Measurements from ENCODE around the gene ERICH6.

Gene ERICH6

GRCh38 chr3:150748684-150749047, 44.9 kb upstream of the ERICH6 start:
- Histone ChIP-seq H3K27me3 (ENCODE audit: low read length) (no peaks in the 10 kb centered on the region), H3K79me2 (ENCODE audit: insufficient read depth, low read length) (peaks cover 97% of the 10 kb centered on the region), H3K9me2 (replicated peaks; ENCODE audit: insufficient read depth, low read length) (no peaks in the 10 kb centered on the region), H4K20me1 (ENCODE audit: low read depth, low read length) (peaks cover 4% of the 10 kb centered on the region; the same call in 1 of the 2 replicates), H3K27ac (ENCODE audit: low read depth, low read length) (no peak overlapping the region), H2AFZ (ENCODE audit: low read depth, low read length, severe bottlenecking) (no peak overlapping the region), H3K36me3 (ENCODE audit: low read length) (no peaks in the 10 kb centered on the region), H3K9me3 (ENCODE audit: insufficient read depth, low read length) (no peaks in the 10 kb centered on the region), H3F3A (ENCODE audit: insufficient read depth) (no peaks in the 10 kb centered on the region), H3K9ac (ENCODE audit: low read length) (no peak overlapping the region), H3K4me2 (ENCODE audit: low read depth, low read length, poor library complexity, severe bottlenecking) (no peak overlapping the region), H3K4me3 (ENCODE audit: insufficient read depth, low read length, poor library complexity, severe bottlenecking) (no peak overlapping the region)
- TF ChIP-seq EZH2phosphoT487 (conservative IDR thresholded peaks at IDR 0.05; ENCODE audit: low read length), result no peak
- no peak for TF ChIP-seq CTCF (IDR thresholded peaks at IDR 0.05; ENCODE audit: insufficient read depth, low read length, poor library complexity, severe bottlenecking)

GRCh38 chr3:150747886-150748683, 44.4 kb upstream of the ERICH6 start:
- H4K20me1 ChIP-seq (ENCODE audit: low read depth, low read length), result peaks cover 4% of the 10 kb centered on the region; the same call in 1 of the 2 replicates
- no peaks in the 10 kb centered on the region for H3K9me2 ChIP-seq (replicated peaks; ENCODE audit: insufficient read depth, low read length)
- H3K4me3 ChIP-seq (ENCODE audit: insufficient read depth, low read length, poor library complexity, severe bottlenecking), result no peak overlapping the region
- H3K79me2 ChIP-seq (ENCODE audit: insufficient read depth, low read length), result peaks cover 96% of the 10 kb centered on the region
- no peaks in the 10 kb centered on the region for H3K27me3 ChIP-seq (ENCODE audit: low read length)
- H3K27ac ChIP-seq (ENCODE audit: low read depth, low read length), result no peak overlapping the region
- no peaks in the 10 kb centered on the region for H3K9me3 ChIP-seq (ENCODE audit: insufficient read depth, low read length)
- no peak overlapping the region for H2AFZ ChIP-seq (ENCODE audit: low read depth, low read length, severe bottlenecking)
- H3K4me2 ChIP-seq (ENCODE audit: low read depth, low read length, poor library complexity, severe bottlenecking), result no peak overlapping the region
- H3F3A ChIP-seq (ENCODE audit: insufficient read depth), result no peaks in the 10 kb centered on the region
- no peak overlapping the region for H3K9ac ChIP-seq (ENCODE audit: low read length)
- H3K36me3 ChIP-seq (ENCODE audit: low read length), result no peaks in the 10 kb centered on the region
- no peak for TF ChIP-seq EZH2phosphoT487 (conservative IDR thresholded peaks at IDR 0.05; ENCODE audit: low read length)
- no peak for TF ChIP-seq CTCF (IDR thresholded peaks at IDR 0.05; ENCODE audit: insufficient read depth, low read length, poor library complexity, severe bottlenecking)

- H3K36me3 ChIP-seq (ENCODE audit: low read length), result no peaks in the 10 kb centered on the region
- no peak overlapping the region for H3K4me2 ChIP-seq (ENCODE audit: low read depth, low read length, poor library complexity, severe bottlenecking)
- no peak overlapping the region for H3K4me3 ChIP-seq (ENCODE audit: insufficient read depth, low read length, poor library complexity, severe bottlenecking)
- TF ChIP-seq CTCF (IDR thresholded peaks at IDR 0.05; ENCODE audit: insufficient read depth, low read length, poor library complexity, severe bottlenecking) (no peak), EZH2phosphoT487 (conservative IDR thresholded peaks at IDR 0.05; ENCODE audit: low read length) (no peak)
- H3F3A ChIP-seq (ENCODE audit: insufficient read depth), result no peaks in the 10 kb centered on the region
- H2AFZ ChIP-seq (ENCODE audit: low read depth, low read length, severe bottlenecking), result no peak overlapping the region
- H4K20me1 ChIP-seq (ENCODE audit: low read depth, low read length), result peaks cover 4% of the 10 kb centered on the region; the same call in 1 of the 2 replicates
- H3K27me3 ChIP-seq (ENCODE audit: low read length), result no peaks in the 10 kb centered on the region
- H3K79me2 ChIP-seq (ENCODE audit: insufficient read depth, low read length), result peaks cover 91% of the 10 kb centered on the region
- H3K9me2 ChIP-seq (replicated peaks; ENCODE audit: insufficient read depth, low read length), result no peaks in the 10 kb centered on the region
- H3K9ac ChIP-seq (ENCODE audit: low read length), result no peak overlapping the region
- no peak overlapping the region for H3K27ac ChIP-seq (ENCODE audit: low read depth, low read length)
- H3K9me3 ChIP-seq (ENCODE audit: insufficient read depth, low read length), result no peaks in the 10 kb centered on the region
These were observed 43.3 kb upstream of the ERICH6 start for GRCh38 chr3:150746791-150747590.

Measured in SU-DHL-6 (cell line).